ENCODE data around the gene ARID5B. TPM values are rescaled to one million over a fixed set of nuclear protein-coding genes. Genes with fewer than 3 reads are reported as not detected.
"Not testable (repeated sequence)": the region's sequence is repeated elsewhere in the genome, so short reads cannot be mapped to it uniquely, and the experiment has no call there.

The ARID5B gene, protein sequence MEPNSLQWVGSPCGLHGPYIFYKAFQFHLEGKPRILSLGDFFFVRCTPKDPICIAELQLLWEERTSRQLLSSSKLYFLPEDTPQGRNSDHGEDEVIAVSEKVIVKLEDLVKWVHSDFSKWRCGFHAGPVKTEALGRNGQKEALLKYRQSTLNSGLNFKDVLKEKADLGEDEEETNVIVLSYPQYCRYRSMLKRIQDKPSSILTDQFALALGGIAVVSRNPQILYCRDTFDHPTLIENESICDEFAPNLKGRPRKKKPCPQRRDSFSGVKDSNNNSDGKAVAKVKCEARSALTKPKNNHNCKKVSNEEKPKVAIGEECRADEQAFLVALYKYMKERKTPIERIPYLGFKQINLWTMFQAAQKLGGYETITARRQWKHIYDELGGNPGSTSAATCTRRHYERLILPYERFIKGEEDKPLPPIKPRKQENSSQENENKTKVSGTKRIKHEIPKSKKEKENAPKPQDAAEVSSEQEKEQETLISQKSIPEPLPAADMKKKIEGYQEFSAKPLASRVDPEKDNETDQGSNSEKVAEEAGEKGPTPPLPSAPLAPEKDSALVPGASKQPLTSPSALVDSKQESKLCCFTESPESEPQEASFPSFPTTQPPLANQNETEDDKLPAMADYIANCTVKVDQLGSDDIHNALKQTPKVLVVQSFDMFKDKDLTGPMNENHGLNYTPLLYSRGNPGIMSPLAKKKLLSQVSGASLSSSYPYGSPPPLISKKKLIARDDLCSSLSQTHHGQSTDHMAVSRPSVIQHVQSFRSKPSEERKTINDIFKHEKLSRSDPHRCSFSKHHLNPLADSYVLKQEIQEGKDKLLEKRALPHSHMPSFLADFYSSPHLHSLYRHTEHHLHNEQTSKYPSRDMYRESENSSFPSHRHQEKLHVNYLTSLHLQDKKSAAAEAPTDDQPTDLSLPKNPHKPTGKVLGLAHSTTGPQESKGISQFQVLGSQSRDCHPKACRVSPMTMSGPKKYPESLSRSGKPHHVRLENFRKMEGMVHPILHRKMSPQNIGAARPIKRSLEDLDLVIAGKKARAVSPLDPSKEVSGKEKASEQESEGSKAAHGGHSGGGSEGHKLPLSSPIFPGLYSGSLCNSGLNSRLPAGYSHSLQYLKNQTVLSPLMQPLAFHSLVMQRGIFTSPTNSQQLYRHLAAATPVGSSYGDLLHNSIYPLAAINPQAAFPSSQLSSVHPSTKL
- total RNA-seq = 10 to 100 TPM; 65.5 to 93.8 TPM

DNA sequence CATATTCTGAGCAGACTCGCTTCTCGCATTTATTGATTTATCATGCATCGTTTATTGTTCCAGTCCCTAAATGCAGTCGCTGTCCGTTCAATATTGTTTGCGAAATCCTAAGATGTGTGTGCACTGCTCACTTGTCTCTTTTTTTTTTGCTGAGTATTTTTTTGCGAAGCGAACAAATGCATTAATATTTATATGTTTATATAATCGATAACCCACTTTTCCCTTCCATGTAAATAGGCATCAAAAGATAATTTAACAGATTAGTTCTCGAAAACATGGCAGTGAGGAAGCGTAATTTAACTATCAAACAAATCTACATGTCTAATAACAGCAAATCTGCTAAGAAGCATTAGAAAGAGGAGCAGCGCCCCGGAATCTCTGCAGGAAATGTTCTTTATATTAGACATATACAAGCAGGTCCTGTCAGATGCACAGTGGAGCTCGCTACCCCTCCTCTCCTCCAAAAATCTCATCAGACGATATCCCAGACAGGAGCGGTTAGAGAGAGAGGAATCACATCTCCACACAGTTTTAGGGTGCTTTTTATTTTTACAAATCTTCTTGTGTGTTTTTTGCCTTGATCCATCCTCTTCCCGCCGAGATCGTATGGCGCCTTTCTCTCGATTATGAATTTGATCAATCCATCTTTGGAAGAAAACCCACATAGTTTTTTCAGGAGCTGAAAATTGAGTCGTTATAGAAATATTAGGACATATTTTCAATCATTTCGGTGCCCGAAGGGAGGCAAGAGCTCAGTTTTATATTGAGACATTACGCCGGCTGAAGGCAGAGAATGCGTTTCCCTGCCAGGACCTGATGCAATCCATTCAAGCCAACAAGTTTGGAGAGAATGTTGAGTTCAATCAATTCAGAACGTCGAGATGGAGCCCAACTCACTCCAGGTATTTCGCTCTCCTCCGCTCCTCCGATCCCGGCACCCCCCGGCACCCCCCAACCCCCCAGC lies at the start of gene ARID5B:
TSS of gene ARID5B (plus strand) at position 871 of the 964 bp plus-strand sequence. CDS start at position 882, 11 bp downstream.
- no peak for ATAC-seq (replicated peaks)
- no peaks in the 10 kb centered on the region for H3K9me3 Mint-ChIP-seq
- H3K36me3 Mint-ChIP-seq (ENCODE audit: low read depth) = peaks cover 41% of the 10 kb centered on the region
- peaks cover 35% of the 10 kb centered on the region for H3K4me1 Mint-ChIP-seq
- peak within 1 kb of the TSS; percentile 90 for H3K4me3 Mint-ChIP-seq
- H3K27me3 Mint-ChIP-seq = no peaks in the 10 kb centered on the region
- H3K27ac Mint-ChIP-seq = peak within 1 kb of the TSS; percentile 100

DNA sequence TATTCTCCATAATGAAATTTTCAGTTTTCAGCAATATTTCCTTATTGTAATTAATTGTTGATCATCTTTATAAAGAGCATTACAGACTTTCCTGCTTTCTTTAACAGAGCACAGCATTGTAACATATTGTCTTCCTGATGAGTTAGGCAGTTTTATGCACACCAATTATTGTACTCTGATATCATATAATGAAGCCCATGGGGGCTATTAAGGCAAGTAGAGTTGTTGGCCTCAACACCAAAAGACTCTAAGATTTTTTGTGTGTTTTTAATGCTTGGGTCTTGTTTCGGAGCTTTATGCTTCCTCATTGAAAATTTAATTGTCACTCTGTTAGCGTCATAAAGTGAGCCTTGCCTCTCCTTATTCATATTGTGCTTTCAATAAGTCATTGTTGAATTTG lies 49.2 kb upstream of the ARID5B start:
- Mint-ChIP-seq H3K27ac (no peak overlapping the region), H3K9me3 (no peaks in the 10 kb centered on the region), H3K4me1 (no peaks in the 10 kb centered on the region), H3K36me3 (ENCODE audit: low read depth) (no peaks in the 10 kb centered on the region), H3K27me3 (peaks cover 2% of the 10 kb centered on the region), H3K4me3 (no peak overlapping the region)
- ATAC-seq (replicated peaks) = no peak

DNA sequence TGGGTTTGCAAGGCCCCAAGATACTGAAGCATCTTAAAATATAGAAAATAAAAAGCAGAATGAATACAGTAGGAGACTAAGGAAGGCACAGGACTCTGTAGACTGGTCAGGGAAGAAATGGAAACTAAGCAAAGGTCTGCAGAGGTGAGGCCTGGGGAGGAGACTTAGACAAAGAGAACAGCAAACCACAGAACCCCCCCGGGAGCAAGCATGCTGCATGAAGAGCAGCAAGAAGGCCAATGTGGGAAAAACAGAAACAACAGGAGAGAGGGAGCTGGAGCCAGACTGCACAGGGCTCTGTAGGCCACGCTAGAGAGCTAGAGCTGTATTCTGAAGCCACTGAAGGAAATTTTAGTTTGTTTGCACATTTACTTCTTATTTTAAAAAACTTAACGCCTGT lies 45.7 kb upstream of the ARID5B start:
- no peaks in the 10 kb centered on the region for H3K4me1 Mint-ChIP-seq
- H3K4me3 Mint-ChIP-seq = no peak overlapping the region
- peaks cover 3% of the 10 kb centered on the region for H3K27me3 Mint-ChIP-seq
- ATAC-seq (replicated peaks) = no peak
- H3K36me3 Mint-ChIP-seq (ENCODE audit: low read depth) = no peaks in the 10 kb centered on the region
- no peak overlapping the region for H3K27ac Mint-ChIP-seq
- no peaks in the 10 kb centered on the region for H3K9me3 Mint-ChIP-seq

DNA sequence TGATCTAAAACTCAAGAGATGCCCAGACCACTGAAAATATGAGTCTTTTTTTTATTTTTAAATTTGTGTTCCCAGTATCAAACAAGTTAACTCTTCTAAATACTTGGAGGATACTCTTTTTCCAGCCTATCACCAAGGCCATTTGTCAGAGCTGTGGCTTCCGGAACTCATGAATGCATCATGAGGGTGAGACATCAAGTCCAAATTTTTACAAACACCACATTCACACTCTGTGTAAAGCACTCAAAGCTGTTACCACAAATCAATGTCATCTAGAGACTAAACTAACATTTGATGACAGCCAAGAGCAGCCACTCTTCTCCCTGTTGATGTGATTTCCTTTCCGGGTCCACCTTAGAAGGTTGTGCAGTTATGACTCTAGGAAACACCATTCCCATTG lies 43.8 kb upstream of the ARID5B start:
- no peak for ATAC-seq (replicated peaks)
- H3K36me3 Mint-ChIP-seq (ENCODE audit: low read depth) = no peaks in the 10 kb centered on the region
- no peak overlapping the region for H3K27ac Mint-ChIP-seq
- no peak overlapping the region for H3K4me3 Mint-ChIP-seq
- H3K9me3 Mint-ChIP-seq = no peaks in the 10 kb centered on the region
- H3K4me1 Mint-ChIP-seq = no peaks in the 10 kb centered on the region
- H3K27me3 Mint-ChIP-seq = peaks cover 3% of the 10 kb centered on the region

DNA sequence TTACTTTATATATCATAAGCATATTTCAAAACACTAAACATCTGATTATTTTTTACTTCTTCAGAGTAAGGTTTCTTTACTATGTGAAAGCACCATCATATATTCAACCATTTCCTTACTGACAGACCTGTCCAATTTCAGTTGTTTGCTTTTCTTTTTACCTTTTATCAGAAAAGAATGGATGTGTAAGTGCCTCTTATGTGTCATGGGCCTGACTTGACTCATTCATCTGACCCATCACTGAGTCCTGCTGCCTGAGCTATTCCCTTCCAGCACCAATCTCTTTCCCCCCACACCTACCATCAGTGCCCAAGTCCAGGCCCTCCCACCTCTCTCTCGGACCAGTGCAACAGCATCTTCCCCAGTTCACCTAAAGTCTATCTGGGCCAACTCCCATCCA lies 41.7 kb upstream of the ARID5B start:
- Mint-ChIP-seq H3K27ac (no peak overlapping the region), H3K27me3 (peaks cover 3% of the 10 kb centered on the region), H3K4me3 (no peak overlapping the region), H3K36me3 (ENCODE audit: low read depth) (no peaks in the 10 kb centered on the region), H3K9me3 (no peaks in the 10 kb centered on the region), H3K4me1 (no peaks in the 10 kb centered on the region)
- ATAC-seq (replicated peaks) = no peak

DNA sequence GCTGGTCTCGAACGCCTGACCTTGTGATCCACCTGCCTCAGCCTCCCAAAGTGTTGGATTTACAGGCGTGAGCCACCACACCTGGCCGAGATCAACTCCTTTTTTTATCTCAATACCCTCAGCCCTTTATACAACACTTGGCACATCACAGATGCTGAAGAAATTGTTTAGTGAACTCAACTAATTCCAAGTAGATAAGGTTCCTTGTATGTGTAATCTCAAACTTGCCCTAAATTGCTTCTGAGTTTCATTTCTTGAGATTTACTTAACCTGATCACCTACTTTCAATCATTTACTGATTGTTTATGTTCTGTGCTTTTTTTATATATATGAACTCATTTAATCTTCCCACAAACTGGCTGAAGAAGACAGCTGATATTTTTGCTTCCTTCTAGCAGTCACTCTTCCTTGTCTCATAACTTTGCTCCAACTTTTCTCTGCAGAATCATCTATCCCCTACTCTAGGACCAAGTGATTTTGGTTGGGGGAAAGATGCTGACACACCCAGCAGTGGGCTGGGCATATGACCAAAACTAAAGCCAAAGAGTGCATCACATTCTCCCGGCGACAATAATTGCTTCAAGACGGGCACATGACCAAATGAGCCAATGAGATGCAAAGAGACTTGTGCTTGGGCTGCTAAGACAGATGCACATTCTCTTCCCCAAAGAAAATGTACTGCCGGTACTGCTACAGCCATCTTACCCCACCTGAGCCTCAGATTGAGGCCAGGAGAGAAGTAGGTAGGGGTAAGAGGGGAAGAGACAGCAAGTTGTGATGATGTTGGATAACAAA lies 40.3 kb upstream of the ARID5B start:
- Mint-ChIP-seq H3K27ac (no peak overlapping the region), H3K9me3 (no peaks in the 10 kb centered on the region), H3K4me3 (no peak overlapping the region), H3K36me3 (ENCODE audit: low read depth) (no peaks in the 10 kb centered on the region), H3K27me3 (peaks cover 3% of the 10 kb centered on the region), H3K4me1 (no peaks in the 10 kb centered on the region)
- no peak for ATAC-seq (replicated peaks)

- Mint-ChIP-seq H3K27me3 (no peaks in the 10 kb centered on the region), H3K36me3 (ENCODE audit: low read depth) (no peaks in the 10 kb centered on the region), H3K27ac (no peak overlapping the region), H3K4me3 (no peak overlapping the region), H3K9me3 (no peaks in the 10 kb centered on the region), H3K4me1 (no peaks in the 10 kb centered on the region)
- no peak for ATAC-seq (replicated peaks)
Observed at GRCh38 chr10:61863981-61864380, 37.5 kb upstream of the ARID5B start.

- Mint-ChIP-seq H3K4me3 (peak overlapping the region; percentile 37), H3K36me3 (ENCODE audit: low read depth) (no peaks in the 10 kb centered on the region), H3K4me1 (no peaks in the 10 kb centered on the region), H3K27ac (no peak overlapping the region), H3K9me3 (no peaks in the 10 kb centered on the region), H3K27me3 (no peaks in the 10 kb centered on the region)
- peak; percentile 66 for ATAC-seq (replicated peaks)
Observed at GRCh38 chr10:61866700-61867368, 34.7 kb upstream of the ARID5B start.

GRCh38 chr10:61867374-61867773 lies 34.1 kb upstream of the ARID5B start:
- H3K36me3 Mint-ChIP-seq (ENCODE audit: low read depth); H3K9me3 Mint-ChIP-seq; H3K27me3 Mint-ChIP-seq; H3K4me1 Mint-ChIP-seq; ATAC-seq (replicated peaks); H3K27ac Mint-ChIP-seq: not testable (repeated sequence)
- peak overlapping the region; percentile 37 for H3K4me3 Mint-ChIP-seq

GRCh38 chr10:61867817-61868216 lies 33.7 kb upstream of the ARID5B start:
- ATAC-seq (replicated peaks); H3K27me3 Mint-ChIP-seq; H3K4me1 Mint-ChIP-seq; H3K9me3 Mint-ChIP-seq; H3K27ac Mint-ChIP-seq; H3K36me3 Mint-ChIP-seq (ENCODE audit: low read depth): not testable (repeated sequence)
- H3K4me3 Mint-ChIP-seq = peak overlapping the region; percentile 38

DNA sequence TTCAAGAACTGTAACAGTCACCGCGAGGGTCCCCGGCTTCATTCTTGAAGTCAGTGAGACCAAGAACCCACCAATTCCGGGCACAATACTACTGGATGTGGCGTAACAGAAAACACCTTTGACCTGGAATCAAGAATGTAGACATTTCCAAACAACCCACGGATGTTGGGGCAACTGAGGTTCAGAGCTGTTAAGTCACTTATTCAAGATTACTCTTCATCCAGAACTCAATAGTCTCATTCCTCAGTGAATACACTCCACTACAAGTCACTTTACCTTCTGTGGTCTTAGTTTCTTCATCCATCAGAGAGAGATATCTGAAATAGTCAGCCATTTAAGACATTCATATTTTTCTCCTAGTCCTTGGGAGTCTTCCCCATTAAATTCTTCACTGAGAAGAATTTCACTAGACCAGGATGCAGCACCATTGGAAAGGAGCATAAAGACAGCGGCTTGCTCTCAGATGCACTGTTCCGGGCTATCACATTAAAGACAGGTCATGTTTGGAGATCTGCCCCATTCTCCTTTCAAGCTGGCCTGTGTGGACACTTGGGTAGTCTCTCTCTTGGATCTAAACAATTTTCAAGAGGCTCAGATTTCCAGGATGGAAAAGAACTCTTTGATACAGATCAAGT lies 32.3 kb upstream of the ARID5B start:
- no peaks in the 10 kb centered on the region for H3K9me3 Mint-ChIP-seq
- no peaks in the 10 kb centered on the region for H3K36me3 Mint-ChIP-seq (ENCODE audit: low read depth)
- H3K4me1 Mint-ChIP-seq = no peaks in the 10 kb centered on the region
- no peak overlapping the region for H3K4me3 Mint-ChIP-seq
- no peaks in the 10 kb centered on the region for H3K27me3 Mint-ChIP-seq
- H3K27ac Mint-ChIP-seq = no peak overlapping the region
- ATAC-seq (replicated peaks) = no peak

DNA sequence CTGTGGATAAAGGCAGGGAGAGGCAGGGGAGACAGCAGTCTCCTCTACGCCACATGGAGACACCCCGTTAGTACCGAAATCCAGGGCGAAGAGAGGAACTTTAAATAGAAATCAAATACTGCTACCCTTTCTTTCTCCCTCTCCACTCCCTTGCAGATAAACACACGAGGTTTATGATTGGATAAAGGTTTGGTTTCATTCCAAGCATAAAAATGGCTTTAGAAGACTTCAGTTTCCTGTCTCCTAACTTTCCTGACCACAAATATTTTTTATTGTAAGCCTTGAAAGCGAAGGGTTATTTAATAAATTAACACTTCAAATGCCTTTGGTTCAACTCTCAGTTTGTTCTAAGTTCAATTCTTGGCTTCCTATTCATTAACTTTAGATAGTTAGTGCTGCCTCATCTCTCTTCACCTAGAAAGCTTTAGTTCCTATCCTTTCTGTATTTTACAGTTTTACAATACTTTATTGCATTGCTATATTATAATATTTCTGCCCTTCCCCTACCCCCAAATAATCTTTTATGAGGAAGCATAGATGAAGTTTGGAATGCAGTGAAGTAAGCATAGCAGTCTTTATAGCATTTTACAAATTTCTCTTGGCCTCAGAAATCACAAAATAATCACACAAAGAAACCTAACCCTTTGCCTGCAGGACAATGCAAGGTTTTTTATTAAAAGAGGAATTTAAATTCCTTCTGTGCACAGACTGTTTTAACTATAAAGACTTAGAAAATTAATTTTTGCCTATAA lies 31.5 kb upstream of the ARID5B start:
- ATAC-seq (replicated peaks) = no peak
- H3K27me3 Mint-ChIP-seq = peaks cover 5% of the 10 kb centered on the region
- H3K36me3 Mint-ChIP-seq (ENCODE audit: low read depth) = no peaks in the 10 kb centered on the region
- H3K4me3 Mint-ChIP-seq = no peak overlapping the region
- H3K4me1 Mint-ChIP-seq = no peaks in the 10 kb centered on the region
- H3K9me3 Mint-ChIP-seq = no peaks in the 10 kb centered on the region
- no peak overlapping the region for H3K27ac Mint-ChIP-seq
